MM.1S (cell line): ENCODE measurements around the gene P2RX3.

Source experiments
- DNase-seq: peaks from one replicate; pipeline ENCODE4 v3.0.0-alpha.2; 2015
- H2AFZ ChIP-seq: fragments of 300-600 bp; sonication (generic); 2 replicates; pipeline ENCODE4 v1.6.0; 2016; ENCODE audit warnings: antibody characterized with exemption, low read length
- H3F3A ChIP-seq: fragments of 300-600 bp; sonication (generic); 2 replicates; pipeline ENCODE4 v1.6.1; 2016; ENCODE audit warnings: mild to moderate bottlenecking, antibody characterized with exemption, low read length, moderate library complexity, mixed read lengths; ENCODE audit not compliant: insufficient read depth
- H3K27ac ChIP-seq: fragments of 300-600 bp; sonication (generic); 2 replicates; pipeline ENCODE4 v1.5.1; 2016; ENCODE audit warnings: mild to moderate bottlenecking, low read length
- H3K27me3 ChIP-seq: fragments of 300-600 bp; sonication (generic); replicated peaks from 2 replicates; pipeline ENCODE4 v1.6.0; 2016; ENCODE audit warnings: low read length; ENCODE audit not compliant: insufficient read depth
- H3K36me3 ChIP-seq: fragments of 300-600 bp; sonication (generic); replicated peaks from 2 replicates; pipeline ENCODE4 v1.6.1; 2016; ENCODE audit warnings: mild to moderate bottlenecking, low read length, mixed read lengths; ENCODE audit not compliant: insufficient read depth
- H3K4me1 ChIP-seq: fragments of 300-600 bp; sonication (generic); 2 replicates; pipeline ENCODE4 v1.6.1; 2016; ENCODE audit warnings: low read length, mixed read lengths
- H3K4me2 ChIP-seq: fragments of 300-600 bp; sonication (generic); 2 replicates; pipeline ENCODE4 v1.6.0; 2016; ENCODE audit warnings: low read depth, low read length
- H3K4me3 ChIP-seq: fragments of 300-600 bp; sonication (generic); 2 replicates; pipeline ENCODE4 v1.5.1; 2016; ENCODE audit warnings: low read length, mixed read lengths
- H3K79me2 ChIP-seq: fragments of 300-600 bp; sonication (generic); 2 replicates; pipeline ENCODE4 v1.6.1; 2016; ENCODE audit warnings: mixed run types, low read length, mixed read lengths
- H3K9ac ChIP-seq: fragments of 300-600 bp; sonication (generic); 2 replicates; pipeline ENCODE4 v1.6.1; 2016; ENCODE audit warnings: low read length, mixed read lengths
- H3K9me2 ChIP-seq: fragments of 300-600 bp; sonication (generic); replicated peaks from 2 replicates; pipeline ENCODE4 v1.6.1; 2016; ENCODE audit warnings: mild to moderate bottlenecking, low read length, mixed read lengths; ENCODE audit not compliant: insufficient read depth
- H3K9me3 ChIP-seq: fragments of 300-600 bp; sonication (generic); replicated peaks from 2 replicates; pipeline ENCODE4 v1.6.1; 2016; ENCODE audit warnings: mild to moderate bottlenecking, low read length, mixed read lengths; ENCODE audit not compliant: insufficient read depth
- H4K20me1 ChIP-seq: fragments of 300-600 bp; sonication (generic); 2 replicates; pipeline ENCODE4 v1.6.1; 2016; ENCODE audit warnings: mild to moderate bottlenecking, low read length, moderate library complexity, mixed read lengths; ENCODE audit not compliant: insufficient read depth
- EZH2 ChIP-seq: fragments of 300-600 bp; sonication (generic); optimal IDR thresholded peaks from 2 replicates; pipeline ENCODE3; 2017; ENCODE audit warnings: low read depth, mild to moderate bottlenecking, antibody characterized with exemption, low read length, mixed read lengths
- EZH2phosphoT487 ChIP-seq: fragments of 300-600 bp; sonication (generic); IDR thresholded peaks from 2 replicates; pipeline ENCODE4 v1.6.1; 2018; ENCODE audit warnings: antibody characterized with exemption, low read length
- TF ChIP-seq, protein P1 (sequence below): fragments of 300-600 bp; sonication (generic); IDR thresholded peaks from 2 replicates; pipeline ENCODE4 v1.5.1; 2016; ENCODE audit warnings: antibody characterized with exemption, low read length, mixed read lengths

Gene P2RX3

GRCh38 chr11:57387289-57388030 lies 49.3 kb downstream of the P2RX3 start:
- no peak for DNase-seq
- Histone ChIP-seq H3K27ac (no peak overlapping the region), H3K4me3 (no peak overlapping the region), H3K36me3 (no peaks in the 10 kb centered on the region), H3K79me2 (no peaks in the 10 kb centered on the region), H3K9ac (no peak overlapping the region), H3F3A (no peaks in the 10 kb centered on the region), H3K9me2 (no peaks in the 10 kb centered on the region), H3K27me3 (no peaks in the 10 kb centered on the region), H3K4me1 (no peaks in the 10 kb centered on the region), H3K4me2 (no peak overlapping the region), H4K20me1 (no peaks in the 10 kb centered on the region), H2AFZ (no peak overlapping the region), H3K9me3 (no peaks in the 10 kb centered on the region)
- no peak for TF ChIP-seq EZH2phosphoT487

DNA sequence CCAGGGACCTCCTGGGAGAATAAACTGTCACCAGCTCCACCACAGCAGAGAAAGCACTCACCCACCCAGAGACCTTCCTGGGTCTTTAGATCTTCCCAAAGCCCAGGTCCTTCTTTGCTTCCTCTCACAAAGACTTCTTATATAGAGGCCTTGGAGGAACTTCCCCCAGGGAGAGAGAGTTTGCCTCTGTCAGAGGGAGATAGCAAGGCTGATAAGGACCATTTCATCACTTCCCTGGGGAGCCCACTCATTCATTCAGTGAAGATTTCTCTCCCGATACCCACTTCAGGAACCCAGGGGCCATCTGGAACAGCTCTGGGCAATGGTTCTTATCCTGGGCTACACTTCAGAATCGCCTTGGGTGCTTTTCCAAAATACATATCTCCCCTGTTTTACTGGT lies 52.4 kb downstream of the P2RX3 start, which contains the start of gene PRG2:
PRG2 (minus strand) TSS at position 116 of the 400 bp plus-strand sequence. CDS start 706 bp downstream, outside the sequence.
- no peaks in the 10 kb centered on the region for H3K9me3 ChIP-seq
- H3K27me3 ChIP-seq = no peaks in the 10 kb centered on the region
- H3K79me2 ChIP-seq = no peaks in the 10 kb centered on the region
- no peak within 1 kb of the TSS for H3K27ac ChIP-seq
- H3F3A ChIP-seq = no peaks in the 10 kb centered on the region
- H3K9me2 ChIP-seq = no peaks in the 10 kb centered on the region
- no peak within 1 kb of the TSS for H2AFZ ChIP-seq
- DNase-seq = no peak
- no peaks in the 10 kb centered on the region for H3K4me1 ChIP-seq
- TF ChIP-seq EZH2phosphoT487 (no peak), EZH2 (no peak)
- TF ChIP-seq, protein P1, sequence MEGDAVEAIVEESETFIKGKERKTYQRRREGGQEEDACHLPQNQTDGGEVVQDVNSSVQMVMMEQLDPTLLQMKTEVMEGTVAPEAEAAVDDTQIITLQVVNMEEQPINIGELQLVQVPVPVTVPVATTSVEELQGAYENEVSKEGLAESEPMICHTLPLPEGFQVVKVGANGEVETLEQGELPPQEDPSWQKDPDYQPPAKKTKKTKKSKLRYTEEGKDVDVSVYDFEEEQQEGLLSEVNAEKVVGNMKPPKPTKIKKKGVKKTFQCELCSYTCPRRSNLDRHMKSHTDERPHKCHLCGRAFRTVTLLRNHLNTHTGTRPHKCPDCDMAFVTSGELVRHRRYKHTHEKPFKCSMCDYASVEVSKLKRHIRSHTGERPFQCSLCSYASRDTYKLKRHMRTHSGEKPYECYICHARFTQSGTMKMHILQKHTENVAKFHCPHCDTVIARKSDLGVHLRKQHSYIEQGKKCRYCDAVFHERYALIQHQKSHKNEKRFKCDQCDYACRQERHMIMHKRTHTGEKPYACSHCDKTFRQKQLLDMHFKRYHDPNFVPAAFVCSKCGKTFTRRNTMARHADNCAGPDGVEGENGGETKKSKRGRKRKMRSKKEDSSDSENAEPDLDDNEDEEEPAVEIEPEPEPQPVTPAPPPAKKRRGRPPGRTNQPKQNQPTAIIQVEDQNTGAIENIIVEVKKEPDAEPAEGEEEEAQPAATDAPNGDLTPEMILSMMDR = no peak
- H4K20me1 ChIP-seq = no peaks in the 10 kb centered on the region
- H3K4me3 ChIP-seq = no peak within 1 kb of the TSS
- no peak within 1 kb of the TSS for H3K4me2 ChIP-seq
- no peak within 1 kb of the TSS for H3K9ac ChIP-seq
- H3K36me3 ChIP-seq = no peaks in the 10 kb centered on the region

- no peaks in the 10 kb centered on the region for H3K9me2 ChIP-seq
- H3K4me3 ChIP-seq = no peak overlapping the region
- no peaks in the 10 kb centered on the region for H3K79me2 ChIP-seq
- no peak overlapping the region for H3K9ac ChIP-seq
- H3F3A ChIP-seq = no peaks in the 10 kb centered on the region
- no peak for DNase-seq
- H3K4me1 ChIP-seq = no peaks in the 10 kb centered on the region
- no peaks in the 10 kb centered on the region for H4K20me1 ChIP-seq
- no peak for TF ChIP-seq EZH2
- TF ChIP-seq, protein P1 = no peak
- TF ChIP-seq EZH2phosphoT487 = no peak
- no peaks in the 10 kb centered on the region for H3K36me3 ChIP-seq
- H2AFZ ChIP-seq = no peak overlapping the region
- H3K27ac ChIP-seq = no peak overlapping the region
- no peaks in the 10 kb centered on the region for H3K9me3 ChIP-seq
- H3K27me3 ChIP-seq = no peaks in the 10 kb centered on the region
- H3K4me2 ChIP-seq = no peak overlapping the region
These were observed 53.0 kb downstream of the P2RX3 start for GRCh38 chr11:57391111-57391510.

GRCh38 chr11:57391539-57391938 lies 53.4 kb downstream of the P2RX3 start:
- Histone ChIP-seq H3K4me1 (no peaks in the 10 kb centered on the region), H3K4me3 (no peak overlapping the region), H3K79me2 (no peaks in the 10 kb centered on the region), H3K36me3 (no peaks in the 10 kb centered on the region), H3K9me3 (no peaks in the 10 kb centered on the region), H3K9ac (no peak overlapping the region), H3K9me2 (no peaks in the 10 kb centered on the region), H3K4me2 (no peak overlapping the region), H3K27me3 (no peaks in the 10 kb centered on the region), H3K27ac (no peak overlapping the region), H3F3A (no peaks in the 10 kb centered on the region), H4K20me1 (no peaks in the 10 kb centered on the region), H2AFZ (no peak overlapping the region)
- DNase-seq = no peak
- TF ChIP-seq, protein P1 = no peak
- TF ChIP-seq EZH2phosphoT487 (no peak), EZH2 (no peak)
